OCI-LY3 (cell line): Measurements from ENCODE around the gene OTOP2.
"Not testable (repeated sequence)": the region's sequence is repeated elsewhere in the genome, so short reads cannot be mapped to it uniquely, and the experiment has no call there.

ENCODE experiments used
- H2AFZ ChIP-seq: fragments of 200-600, 300-600 bp; shearing (Covaris generic); 2 replicates; pipeline ENCODE4 v1.6.0; 2014; ENCODE audit warnings: antibody characterized with exemption, low read depth, low read length
- H3K27ac ChIP-seq: fragments of 200-600, 300-600 bp; sonication (generic); 2 replicates; pipeline ENCODE4 v1.5.1; 2014; ENCODE audit warnings: mild to moderate bottlenecking, low read length, moderate library complexity, mixed read lengths
- H3K27me3 ChIP-seq: fragments of 200-600, 300-600 bp; sonication (generic); 2 replicates; pipeline ENCODE4 v1.6.1; 2014; ENCODE audit warnings: low read depth, low read length, mixed read lengths
- H3K36me3 ChIP-seq: fragments of 200-600, 300-600 bp; sonication (generic); replicated peaks from 2 replicates; pipeline ENCODE3; 2014; ENCODE audit warnings: low read depth, low read length, mixed read lengths
- H3K4me1 ChIP-seq: fragments of 300-600, 200-600 bp; sonication (generic); 2 replicates; pipeline ENCODE4 v1.6.1; 2014; ENCODE audit warnings: low read length, mixed read lengths
- H3K4me2 ChIP-seq: fragments of 200-600, 300-600 bp; sonication (generic); 2 replicates; pipeline ENCODE4 v1.6.1; 2014; ENCODE audit warnings: low read length, mixed read lengths
- H3K4me3 ChIP-seq: fragments of 300-600, 200-600 bp; sonication (generic); 2 replicates; pipeline ENCODE4 v1.5.1; 2014; ENCODE audit warnings: antibody characterized with exemption, mild to moderate bottlenecking, low read length, moderate library complexity
- H3K79me2 ChIP-seq: fragments of 300-600, 200-600 bp; shearing (Covaris generic); 2 replicates; pipeline ENCODE4 v1.6.1; 2014; ENCODE audit warnings: mild to moderate bottlenecking, low read length, mixed read lengths
- H3K9ac ChIP-seq: fragments of 300-600, 200-600 bp; shearing (Covaris generic); 2 replicates; pipeline ENCODE4 v1.6.0; 2014; ENCODE audit warnings: mild to moderate bottlenecking, low read length, moderate library complexity
- H3K9me3 ChIP-seq: fragments of 200-600, 300-600 bp; shearing (Covaris generic); 2 replicates; pipeline ENCODE4 v1.6.1; 2014; ENCODE audit warnings: low read length, mixed read lengths; ENCODE audit not compliant: insufficient read depth
- H4K20me1 ChIP-seq: fragments of 200-600, 300-600 bp; sonication (generic); 2 replicates; pipeline ENCODE4 v1.6.1; 2016; ENCODE audit warnings: low read length, mixed read lengths; ENCODE audit not compliant: insufficient read depth
- EZH2phosphoT487 ChIP-seq: fragments of 200-600 bp; shearing (Covaris generic); IDR thresholded peaks from 2 replicates; pipeline ENCODE4 v1.6.1; 2018; ENCODE audit warnings: antibody characterized with exemption, mixed run types, low read depth
- TF ChIP-seq, protein P1 (sequence below): fragments of 200-600, 300-600 bp; sonication (generic); IDR thresholded peaks from 2 replicates; pipeline ENCODE4 v1.5.1; 2014; ENCODE audit warnings: antibody characterized with exemption, low read length, low read depth

Gene OTOP2

DNA sequence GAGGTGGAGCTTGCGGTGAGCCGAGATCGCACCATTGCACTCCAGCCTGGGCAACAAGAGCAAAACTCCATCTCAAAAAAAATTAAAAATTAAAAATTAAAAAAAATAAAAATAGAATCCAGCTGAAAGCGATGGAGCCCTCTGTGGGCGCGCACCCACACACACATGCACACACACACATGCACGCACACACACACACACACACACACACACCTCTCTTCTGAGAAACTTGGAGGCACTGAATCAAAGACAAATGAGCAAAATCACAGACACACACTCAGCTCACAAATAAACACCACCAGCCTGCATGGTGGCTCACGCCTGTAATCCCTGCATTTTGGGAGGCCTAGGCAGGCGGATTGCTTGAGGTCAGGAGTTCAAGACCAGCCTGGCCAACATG is 21.0 kb upstream of the OTOP2 start:
- no peaks in the 10 kb centered on the region for H3K4me1 ChIP-seq

DNA sequence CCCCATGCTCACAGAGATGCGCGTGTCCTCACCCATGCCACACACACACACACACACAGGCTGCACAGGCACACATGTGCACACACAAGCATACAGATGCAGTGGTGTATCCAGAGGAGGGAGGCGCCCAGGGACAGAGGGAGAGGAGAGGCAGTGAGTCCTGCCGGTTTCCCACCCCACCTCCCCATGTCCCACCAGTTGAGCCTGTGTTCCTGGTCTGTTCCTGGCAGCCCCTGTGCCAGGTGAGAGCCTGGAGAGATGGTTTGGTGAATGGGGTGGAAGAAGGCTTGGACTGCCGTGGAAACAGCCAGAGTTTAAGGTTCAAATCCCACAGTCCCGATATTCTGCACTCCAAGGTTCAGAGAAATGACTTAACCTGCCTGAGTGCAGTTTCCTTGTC is 20.4 kb upstream of the OTOP2 start:
- H2AFZ ChIP-seq, result no peak overlapping the region
- no peak overlapping the region for H3K4me2 ChIP-seq
- no peaks in the 10 kb centered on the region for H3K79me2 ChIP-seq
- no peaks in the 10 kb centered on the region for H3K9me3 ChIP-seq
- H3K4me1 ChIP-seq, result no peaks in the 10 kb centered on the region
- H3K27ac ChIP-seq, result no peak overlapping the region
- no peaks in the 10 kb centered on the region for H3K27me3 ChIP-seq
- H4K20me1 ChIP-seq, result no peaks in the 10 kb centered on the region
- H3K4me3 ChIP-seq, result no peak overlapping the region
- no peaks in the 10 kb centered on the region for H3K36me3 ChIP-seq
- no peak overlapping the region for H3K9ac ChIP-seq
- TF ChIP-seq, protein P1, sequence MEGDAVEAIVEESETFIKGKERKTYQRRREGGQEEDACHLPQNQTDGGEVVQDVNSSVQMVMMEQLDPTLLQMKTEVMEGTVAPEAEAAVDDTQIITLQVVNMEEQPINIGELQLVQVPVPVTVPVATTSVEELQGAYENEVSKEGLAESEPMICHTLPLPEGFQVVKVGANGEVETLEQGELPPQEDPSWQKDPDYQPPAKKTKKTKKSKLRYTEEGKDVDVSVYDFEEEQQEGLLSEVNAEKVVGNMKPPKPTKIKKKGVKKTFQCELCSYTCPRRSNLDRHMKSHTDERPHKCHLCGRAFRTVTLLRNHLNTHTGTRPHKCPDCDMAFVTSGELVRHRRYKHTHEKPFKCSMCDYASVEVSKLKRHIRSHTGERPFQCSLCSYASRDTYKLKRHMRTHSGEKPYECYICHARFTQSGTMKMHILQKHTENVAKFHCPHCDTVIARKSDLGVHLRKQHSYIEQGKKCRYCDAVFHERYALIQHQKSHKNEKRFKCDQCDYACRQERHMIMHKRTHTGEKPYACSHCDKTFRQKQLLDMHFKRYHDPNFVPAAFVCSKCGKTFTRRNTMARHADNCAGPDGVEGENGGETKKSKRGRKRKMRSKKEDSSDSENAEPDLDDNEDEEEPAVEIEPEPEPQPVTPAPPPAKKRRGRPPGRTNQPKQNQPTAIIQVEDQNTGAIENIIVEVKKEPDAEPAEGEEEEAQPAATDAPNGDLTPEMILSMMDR, result no peak
- no peak for TF ChIP-seq EZH2phosphoT487

More for the DNA sequence above, 21.0 kb upstream of the OTOP2 start:
- H3K27ac ChIP-seq, result no peak overlapping the region
- no peaks in the 10 kb centered on the region for H3K27me3 ChIP-seq
- no peaks in the 10 kb centered on the region for H3K36me3 ChIP-seq
- no peak overlapping the region for H3K4me3 ChIP-seq
- no peak overlapping the region for H3K9ac ChIP-seq
- no peaks in the 10 kb centered on the region for H3K9me3 ChIP-seq
- H3K79me2 ChIP-seq, result no peaks in the 10 kb centered on the region
- H2AFZ ChIP-seq, result no peak overlapping the region
- no peak for TF ChIP-seq EZH2phosphoT487
- TF ChIP-seq, protein P1, result no peak
- no peak overlapping the region for H3K4me2 ChIP-seq
- no peaks in the 10 kb centered on the region for H4K20me1 ChIP-seq

DNA sequence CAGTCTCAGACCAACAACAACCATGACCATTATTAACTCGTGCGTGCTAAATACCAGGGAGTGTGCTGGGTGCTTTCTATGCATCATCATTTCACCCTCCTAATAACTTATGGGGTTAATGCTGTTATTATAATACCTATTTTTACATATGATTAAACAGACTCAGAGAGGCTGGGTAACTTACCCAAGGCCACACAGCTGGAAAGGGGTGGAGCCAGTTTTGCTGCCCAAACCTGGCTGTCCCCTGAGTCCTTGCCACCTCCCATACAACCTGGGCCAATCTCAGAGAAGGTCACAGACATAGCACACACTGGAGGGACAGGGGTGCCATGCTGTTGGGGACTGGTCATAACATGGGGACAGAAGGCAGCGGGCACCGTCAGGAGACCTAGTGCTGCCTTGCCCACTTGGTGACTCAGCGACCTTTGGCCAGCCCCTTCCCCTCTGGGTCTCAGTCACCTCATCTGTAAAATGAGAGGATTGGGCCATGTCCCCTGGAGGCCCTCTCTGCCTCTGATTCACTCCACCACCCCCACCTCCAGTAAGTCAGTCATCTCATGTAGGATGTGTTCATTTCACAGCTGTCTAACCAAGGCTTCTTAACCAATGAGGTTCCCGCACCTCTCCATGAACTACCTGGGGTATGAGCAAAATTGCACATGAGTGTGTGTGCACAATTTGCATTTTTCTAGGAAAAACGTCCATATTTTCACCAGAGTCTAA is 19.2 kb upstream of the OTOP2 start:
- no peak overlapping the region for H3K4me2 ChIP-seq
- H3K36me3 ChIP-seq, result no peaks in the 10 kb centered on the region
- H3K4me1 ChIP-seq, result no peaks in the 10 kb centered on the region
- H3K9ac ChIP-seq, result no peak overlapping the region
- no peaks in the 10 kb centered on the region for H3K27me3 ChIP-seq
- no peak overlapping the region for H3K27ac ChIP-seq
- H3K79me2 ChIP-seq, result no peaks in the 10 kb centered on the region
- no peak overlapping the region for H2AFZ ChIP-seq
- H4K20me1 ChIP-seq, result no peaks in the 10 kb centered on the region
- no peaks in the 10 kb centered on the region for H3K9me3 ChIP-seq
- TF ChIP-seq EZH2phosphoT487, result no peak
- TF ChIP-seq, protein P1, result no peak
- no peak overlapping the region for H3K4me3 ChIP-seq

DNA sequence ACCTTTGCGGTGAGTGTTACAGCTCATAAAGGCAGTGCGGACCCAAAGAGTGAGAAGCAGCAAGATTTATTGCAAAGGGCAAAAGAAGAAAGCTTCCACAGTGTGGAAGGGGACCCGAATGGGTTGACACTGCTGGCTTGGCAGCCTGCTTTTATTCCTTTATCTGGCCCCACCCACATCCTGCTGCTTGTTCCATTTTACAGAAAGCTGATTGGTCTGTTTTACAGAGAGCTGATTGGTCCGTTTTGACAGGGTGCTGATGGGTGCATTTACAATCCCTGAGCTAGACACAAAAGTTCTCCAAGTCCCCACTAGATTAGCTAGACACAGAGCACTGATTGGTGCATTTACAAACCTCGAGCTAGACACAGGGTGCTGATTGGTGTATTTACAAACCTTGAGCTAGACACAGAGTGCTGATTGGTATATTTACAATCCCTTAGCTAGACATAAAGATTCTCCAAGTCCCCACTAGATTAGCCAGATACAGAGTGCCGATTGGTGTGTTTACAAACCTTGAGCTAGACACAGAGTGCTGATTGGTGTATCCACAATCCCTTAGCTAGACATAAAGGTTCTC is 17.8 kb upstream of the OTOP2 start:
- not testable (repeated sequence) for H3K9ac ChIP-seq, H3K4me1 ChIP-seq, H3K36me3 ChIP-seq, H3K79me2 ChIP-seq, H3K27me3 ChIP-seq, H3K4me3 ChIP-seq, H2AFZ ChIP-seq, H4K20me1 ChIP-seq, H3K4me2 ChIP-seq, H3K27ac ChIP-seq, H3K9me3 ChIP-seq
